Head of caudate nucleus (tissue), 42 donors: ENCODE measurements around the gene SH2D7.
"Not testable (repeated sequence)": the region's sequence is repeated elsewhere in the genome, so short reads cannot be mapped to it uniquely, and the experiment has no call there.

Source experiments
- DNase-seq, 42 donors: peaks; one replicate each; pipeline versions ENCODE4 v3.0.0 to v3.0.0-alpha.2; 2020 to 2021; ENCODE audit warnings: mixed read lengths in 7 of 42
- intact Hi-C: fragments of 100-400 bp; cut with DNase I; formaldehyde crosslinking; loops from one replicate; pipeline ENCODE4 v1.15.0; 2022

The SH2D7 gene

DNA sequence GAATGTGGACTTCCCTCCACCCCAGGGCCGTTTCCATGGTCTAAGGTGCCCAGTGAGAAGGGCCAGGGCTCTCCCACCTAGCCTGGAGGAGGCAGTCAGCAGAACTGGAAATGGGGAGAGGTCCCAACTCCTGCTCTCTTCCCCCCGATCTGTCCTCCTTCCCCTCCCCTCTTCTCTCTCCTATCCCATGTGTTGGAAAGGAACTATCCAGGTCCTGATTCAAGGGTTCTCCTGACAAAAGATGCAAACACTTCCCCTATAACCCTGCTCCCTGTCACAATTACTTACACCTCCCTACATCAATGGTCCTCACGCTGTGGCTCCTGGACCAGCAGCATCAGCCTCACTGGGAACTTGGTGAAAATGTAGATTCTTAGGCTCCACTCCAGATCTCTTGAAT is 32.9 kb downstream of the SH2D7 start:
- no peak for DNase-seq
- intact Hi-C loops = no loop called here

DNA sequence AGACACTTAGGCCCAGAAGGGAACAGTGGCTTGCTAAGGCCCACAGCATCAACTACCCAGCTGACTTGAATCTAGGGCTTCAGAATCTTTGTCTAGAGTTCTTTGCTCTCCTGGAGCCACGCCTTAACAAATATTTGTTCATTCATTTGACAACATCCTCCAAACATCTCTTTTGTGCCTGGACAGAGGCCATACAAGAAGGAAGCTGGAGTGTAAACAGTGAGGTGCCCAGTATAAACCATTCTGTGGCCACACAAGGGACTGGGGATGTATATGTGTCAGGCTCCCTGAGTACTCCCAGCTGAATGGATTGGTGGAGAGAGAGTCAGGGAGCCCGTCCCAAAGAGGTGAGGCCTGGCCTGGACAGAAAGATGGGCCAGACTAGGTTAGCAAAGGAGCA is 35.5 kb downstream of the SH2D7 start:
- DNase-seq = no peak
- intact Hi-C loops = no loop called here

DNA sequence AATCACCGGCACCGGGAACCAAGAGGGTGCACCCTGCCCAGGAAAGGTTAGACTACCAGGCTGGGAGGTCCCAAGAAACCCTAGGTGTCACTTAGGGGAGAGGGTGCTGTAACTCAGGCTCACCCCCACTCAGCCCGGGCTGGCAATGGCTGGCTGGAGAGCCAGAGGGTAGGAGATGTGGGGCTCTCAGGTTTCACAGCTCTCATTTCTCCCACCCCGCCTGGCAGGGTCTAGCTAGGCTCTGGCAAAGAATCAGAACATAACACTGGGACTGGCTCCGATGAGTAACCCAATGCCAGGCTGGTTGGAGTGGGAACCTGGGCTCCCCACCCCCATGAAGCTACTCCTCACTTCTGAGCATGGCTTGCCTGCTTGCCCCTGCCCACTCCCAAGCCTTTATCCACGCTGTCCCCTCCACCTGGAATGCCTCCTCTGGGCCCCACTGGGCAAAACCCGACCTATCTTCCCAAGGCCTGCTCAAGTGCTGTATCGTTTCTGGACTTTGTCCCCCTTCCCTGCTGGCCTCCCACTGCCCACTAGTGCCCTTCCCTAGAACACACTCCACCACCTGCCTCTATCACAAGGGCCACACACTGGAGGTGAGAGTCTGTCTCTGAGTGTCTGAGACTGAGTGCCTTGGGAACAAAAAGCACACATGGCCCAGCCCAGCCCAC is 36.9 kb downstream of the SH2D7 start:
- DNase-seq = peak in 4 of 42 donors; percentile 10 to 58 (median 22)
- intact Hi-C loops = no loop called here

DNA sequence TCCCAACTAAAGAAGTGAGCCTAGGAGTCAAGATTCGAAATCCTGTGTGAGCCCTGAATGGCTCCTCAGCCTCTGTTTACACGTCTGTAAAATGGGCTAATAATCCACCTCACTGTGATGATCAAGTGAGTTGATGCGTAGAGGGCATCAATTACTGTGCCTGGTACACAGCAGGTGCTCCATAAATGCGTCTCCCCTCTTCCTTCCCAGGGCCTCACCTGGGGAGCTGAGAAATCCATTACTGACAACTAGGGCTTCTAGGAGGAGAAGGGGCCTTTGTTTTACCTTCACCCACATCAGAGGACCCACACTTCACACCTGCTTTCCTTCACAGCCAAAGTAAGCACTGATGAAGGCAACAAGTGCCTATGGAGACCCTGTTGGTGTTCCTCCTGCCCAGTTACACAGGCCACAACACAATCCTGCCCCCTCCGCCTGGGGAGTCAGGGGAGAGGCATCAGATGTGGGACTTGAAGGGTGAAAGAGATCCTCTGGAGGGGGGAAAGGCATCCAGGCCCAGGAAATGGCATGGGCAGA is 37.5 kb downstream of the SH2D7 start:
- intact Hi-C loops = no loop called here
- DNase-seq = no peak

DNA sequence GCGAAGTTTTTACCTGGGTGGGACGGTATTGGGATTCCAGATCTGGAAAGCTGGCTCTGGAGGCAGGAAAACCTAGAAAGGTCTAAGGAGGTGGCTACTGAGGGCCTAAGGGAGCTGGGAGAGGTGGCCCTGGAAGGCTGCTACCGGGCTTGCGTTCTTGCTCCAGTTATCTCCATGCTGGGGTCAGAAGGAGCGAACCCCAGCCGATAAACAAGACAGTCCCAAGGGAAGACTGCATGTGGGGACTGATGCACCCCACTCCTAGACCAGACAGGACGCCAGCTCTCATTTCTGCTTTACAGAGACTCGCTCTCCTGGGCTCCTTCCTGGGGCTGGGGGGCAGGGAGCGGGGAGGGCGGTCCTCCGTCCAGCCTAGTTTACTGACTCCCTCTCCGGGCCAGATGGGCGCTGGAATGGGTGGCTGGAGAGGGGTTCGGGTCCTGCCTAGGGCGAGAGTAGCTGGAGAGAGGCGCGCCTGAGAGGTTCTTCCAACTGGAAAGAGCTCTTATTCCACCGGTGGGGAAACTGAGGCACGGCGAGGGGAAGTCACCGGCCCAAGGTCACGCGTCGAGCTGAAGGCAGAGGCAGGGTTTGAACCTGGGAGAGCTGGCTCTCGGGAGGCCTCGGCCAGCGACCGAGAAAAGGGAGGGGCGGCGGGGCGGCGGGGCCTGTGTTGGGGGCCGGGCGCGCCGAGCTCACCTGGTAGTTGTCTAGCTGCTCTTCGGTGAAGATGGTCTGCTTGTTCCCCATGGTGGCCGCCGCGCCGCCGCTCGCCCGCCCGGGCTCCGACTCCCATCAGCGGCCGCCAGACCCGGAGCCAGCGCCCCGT is 38.3 kb downstream of the SH2D7 start:
- peak in 5 of 42 donors; percentile 6 to 51 (median 10) for DNase-seq
- intact Hi-C loops = no loop called here

DNA sequence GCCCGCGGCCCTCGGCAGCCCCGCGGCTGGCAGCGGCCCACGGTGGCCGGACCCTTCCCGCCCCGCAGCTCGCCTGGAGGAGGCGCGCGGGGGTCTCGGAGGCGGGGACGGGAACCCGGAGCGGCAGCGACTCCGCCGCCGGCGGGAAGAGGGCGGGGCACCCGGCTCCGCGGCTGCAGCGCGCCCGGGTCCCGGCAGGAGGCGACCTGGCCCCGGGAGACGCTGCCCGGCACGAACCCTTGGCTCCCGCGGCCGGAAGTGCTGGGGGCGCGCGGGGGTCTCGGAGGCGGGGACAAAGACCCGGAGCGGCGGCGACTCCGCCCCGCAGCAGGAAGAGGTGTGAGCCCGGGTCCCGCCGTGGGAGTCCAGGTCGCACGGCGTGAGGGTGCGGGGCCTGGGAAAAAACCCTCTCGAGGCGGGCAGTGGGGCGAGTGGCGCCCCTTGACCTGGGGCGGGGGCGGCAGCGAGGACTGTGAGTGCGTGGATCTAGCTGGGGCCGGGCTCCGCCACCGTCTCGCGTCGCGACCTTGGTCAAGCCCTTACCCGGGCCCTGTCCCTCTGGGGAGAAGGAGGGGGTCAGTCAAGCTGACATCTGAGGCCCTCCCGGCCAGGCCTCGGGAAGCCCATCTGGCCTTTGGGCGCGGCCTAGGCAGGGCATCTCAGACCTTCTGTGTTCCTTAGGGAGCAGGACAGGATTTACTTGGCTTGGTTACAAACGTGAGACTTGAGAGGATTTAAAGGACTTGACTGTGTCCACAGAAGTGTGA is 39.1 kb downstream of the SH2D7 start, which contains the start of gene CIB2:
TSS of gene CIB2 (minus strand) at position 151 of the 767 bp plus-strand sequence. CDS start 230 bp downstream, outside the sequence.
- peak in 41 of 42 donors; percentile 24 to 84 (median 69) for DNase-seq
- intact Hi-C loops = no loop called here

DNA sequence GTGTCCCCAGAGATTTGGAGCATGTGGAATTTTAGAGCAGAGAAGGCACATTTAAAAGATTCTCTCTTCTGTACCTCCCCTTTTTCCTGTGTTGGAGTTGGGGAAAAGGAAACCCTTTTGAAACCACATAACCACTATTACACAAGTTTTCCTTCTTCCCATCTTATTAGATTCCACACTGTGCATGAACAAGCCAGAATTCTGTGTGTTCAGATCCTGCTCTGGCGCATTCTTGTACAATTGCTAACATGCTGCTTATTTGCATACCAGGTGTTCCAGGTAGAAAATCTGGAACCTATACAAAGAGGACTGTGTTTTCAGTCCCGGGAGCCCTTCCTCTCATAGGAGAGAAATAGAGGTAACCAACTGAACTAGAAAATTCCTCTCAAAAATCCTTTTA is 41.4 kb downstream of the SH2D7 start:
- no peak for DNase-seq
- intact Hi-C loops = no loop called here

DNA sequence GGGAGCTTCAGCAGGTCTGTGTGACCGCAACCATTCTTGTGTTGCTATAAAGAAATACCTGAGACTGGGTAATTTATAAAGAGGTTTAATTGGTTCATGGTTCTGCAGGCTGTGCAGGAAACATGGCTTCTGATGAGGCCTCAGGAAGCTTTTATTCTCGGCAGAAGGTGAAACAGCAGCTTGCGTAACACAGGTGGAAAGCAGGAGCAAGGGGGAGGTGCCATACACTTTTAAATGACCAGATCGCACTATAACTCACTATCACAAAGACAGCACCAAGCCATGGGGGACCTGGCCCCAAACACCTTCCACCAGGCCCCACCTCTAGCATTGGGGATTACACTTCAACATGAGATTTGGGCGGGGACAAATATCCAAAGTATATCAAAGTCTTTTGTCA is 47.2 kb downstream of the SH2D7 start:
- DNase-seq = peak in 1 of 42 donors; percentile 2
- intact Hi-C loops = no loop called here

DNA sequence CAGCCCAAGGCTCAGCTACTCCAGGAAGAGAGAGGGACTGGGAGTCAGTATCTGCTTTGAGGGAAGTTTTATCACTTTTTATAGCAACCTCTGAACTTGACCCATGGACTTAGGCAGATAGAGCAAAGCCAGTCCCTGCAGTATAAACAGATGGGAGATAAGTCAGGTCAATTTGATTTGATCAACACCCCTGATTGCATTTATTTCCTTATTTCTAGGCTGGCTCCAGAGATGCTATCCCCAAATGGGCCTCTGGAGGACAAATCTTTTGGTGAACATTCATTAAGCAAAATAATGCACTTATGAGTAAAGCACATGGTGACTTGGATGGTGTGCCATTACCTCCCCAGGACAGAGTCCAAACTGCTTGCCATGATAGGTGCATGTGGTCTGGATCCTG is 47.9 kb downstream of the SH2D7 start:
- intact Hi-C loops = no loop called here
- DNase-seq = no peak

DNA sequence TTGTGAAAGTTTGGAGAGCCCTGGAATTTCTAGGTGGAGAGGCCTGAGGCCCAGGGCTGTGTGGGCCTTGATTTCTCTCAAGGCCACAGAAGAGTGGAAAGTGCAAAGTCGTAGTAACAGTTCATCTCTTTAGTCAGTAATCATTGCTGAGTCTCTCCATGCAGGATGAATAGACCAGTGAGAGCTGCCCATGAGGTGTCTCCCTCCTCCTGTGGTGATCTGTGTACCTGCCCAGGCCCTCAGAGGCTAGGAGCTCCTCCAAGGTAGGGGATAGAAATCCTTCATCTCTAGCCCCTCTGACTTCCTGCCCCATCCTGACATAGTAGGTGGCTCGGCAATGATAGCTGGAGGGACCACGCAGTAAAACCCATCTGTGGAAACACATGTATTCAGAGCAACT is 50.0 kb downstream of the SH2D7 start:
- DNase-seq = no peak
- intact Hi-C loops = no loop called here

DNA sequence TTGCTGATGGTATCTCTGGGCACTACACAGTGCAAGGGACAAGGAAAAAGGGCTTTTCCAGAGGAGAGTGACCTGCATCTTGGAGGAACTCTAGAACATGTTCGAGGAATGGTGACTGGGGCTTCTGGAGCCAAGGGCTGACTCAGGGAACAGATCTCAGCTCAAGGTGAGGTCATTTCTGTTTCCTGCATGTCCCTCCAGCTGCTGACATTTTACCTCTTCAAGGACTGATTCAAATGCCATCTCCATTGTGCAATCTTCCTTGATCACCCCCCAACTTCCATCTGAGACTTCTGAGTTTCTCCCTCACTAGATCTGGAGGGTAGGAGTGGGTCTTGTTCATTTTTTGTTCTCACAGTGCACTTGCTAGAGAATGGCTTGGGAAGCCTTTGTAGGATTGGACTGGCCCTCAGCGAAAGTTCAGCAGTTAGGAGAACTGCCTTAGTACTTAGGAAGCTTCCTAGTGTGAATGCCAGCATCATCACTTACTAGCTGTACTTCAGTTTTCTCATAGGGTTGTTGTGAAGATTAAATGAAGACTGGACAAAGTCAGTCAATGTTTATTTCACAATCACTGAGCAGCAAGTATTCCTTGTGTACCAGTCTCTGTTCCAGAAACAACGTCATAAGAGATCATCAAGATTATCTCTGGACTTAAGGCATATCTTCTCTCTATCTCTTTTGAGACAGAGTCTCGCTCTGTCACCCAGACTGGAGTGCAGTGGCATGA is 54.2 kb downstream of the SH2D7 start:
- DNase-seq = peak in 1 of 42 donors; percentile 9
- intact Hi-C loops = no loop called here

DNA sequence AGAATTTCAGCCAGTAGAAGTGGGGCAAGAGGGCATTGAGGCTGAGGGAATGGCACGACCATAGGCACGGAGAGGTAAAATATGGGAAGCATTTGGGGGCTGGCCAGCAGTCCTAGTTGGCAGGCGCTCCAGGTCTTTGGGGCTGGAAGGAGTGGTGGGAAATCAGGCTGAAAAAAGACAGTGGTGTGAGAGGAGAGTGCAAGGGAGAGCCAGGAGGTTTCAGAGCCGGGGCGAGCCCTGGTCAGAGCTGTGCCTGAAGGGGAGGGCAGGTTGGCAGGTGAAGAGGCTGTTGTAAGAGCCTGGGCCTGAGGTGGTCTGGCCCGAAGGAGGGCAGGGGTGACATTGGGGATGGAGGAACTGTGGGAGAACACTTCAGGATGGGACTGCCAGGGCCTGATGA is 55.2 kb downstream of the SH2D7 start:
- intact Hi-C loops = no loop called here
- DNase-seq = peak in 1 of 42 donors; percentile 26

DNA sequence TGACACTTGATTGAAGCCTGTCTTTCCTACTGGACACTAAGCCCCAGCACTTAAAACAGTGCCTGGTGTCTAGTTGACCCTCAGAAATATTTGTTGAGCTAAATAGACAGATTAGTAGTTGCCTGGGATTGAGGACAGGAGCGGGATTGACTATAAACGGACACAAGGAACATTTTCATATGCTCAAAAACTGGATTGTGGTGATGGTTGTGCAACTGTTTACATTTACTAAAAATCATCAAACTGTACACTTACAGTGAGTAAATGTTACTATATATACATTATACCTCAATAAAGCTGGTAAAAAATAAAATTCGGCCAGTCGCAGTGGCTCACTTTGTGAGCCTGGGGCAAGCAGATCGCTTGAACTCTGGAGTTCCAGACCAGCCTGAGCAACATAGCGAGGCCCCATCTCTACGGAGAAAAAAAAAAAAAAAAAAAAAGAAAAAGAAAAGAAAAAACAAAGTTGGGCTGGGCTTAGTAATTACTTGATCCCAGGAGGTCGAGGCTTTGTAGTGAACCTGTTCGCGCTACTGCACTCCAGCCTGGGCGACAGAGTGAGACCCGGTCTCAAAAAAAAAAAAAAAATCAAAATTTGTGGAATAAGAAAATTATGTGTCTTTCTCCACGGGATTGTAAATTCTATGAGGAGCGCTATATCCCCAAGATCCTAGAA is 56.2 kb downstream of the SH2D7 start:
- peak in 2 of 42 donors; percentile 34 to 38 for DNase-seq
- intact Hi-C loops = no loop called here

DNA sequence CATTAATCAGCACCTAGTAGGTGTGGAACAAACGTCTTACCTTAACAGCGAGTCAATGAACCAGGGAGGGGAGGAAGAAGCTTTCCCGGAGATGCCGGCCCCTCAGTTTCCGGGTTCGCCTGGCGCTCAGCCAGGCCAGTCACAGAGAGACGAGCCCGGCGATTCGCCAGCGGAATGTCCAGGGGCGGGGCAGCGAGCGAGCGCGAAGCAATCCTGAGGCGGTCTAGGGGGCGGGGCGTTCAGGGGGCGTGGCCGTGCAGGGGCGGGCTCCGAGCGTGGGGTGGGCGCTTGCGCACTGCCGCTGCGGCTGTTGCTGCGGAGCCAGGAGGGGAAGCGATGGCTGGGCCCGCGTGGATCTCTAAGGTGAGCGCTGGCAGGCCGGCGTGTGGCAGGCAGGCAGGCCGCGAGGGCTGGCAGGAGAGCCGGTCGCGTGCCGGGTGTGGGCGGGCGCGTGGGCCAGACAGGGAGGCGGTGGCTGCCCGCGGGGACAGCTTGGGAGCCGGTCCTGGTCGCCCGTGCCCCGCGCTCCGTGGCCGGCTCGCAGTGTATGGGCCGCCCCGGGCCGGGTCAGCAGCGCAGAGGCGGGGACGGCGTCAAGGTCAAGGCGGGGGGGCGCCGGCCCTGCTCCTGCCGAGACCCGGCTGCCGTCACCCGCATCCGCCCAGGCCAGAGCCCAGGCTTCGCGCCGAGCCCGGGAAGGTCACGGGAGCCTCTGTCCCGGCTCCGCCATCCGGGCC is 56.9 kb downstream of the SH2D7 start, which contains the start of gene IDH3A:
TSS of gene IDH3A (plus strand) at position 295 of the 737 bp plus-strand sequence. CDS start at position 337, 42 bp downstream.
- intact Hi-C loops = no loop called here
- DNase-seq = peak; percentile 98 to 100 (median 100)

DNA sequence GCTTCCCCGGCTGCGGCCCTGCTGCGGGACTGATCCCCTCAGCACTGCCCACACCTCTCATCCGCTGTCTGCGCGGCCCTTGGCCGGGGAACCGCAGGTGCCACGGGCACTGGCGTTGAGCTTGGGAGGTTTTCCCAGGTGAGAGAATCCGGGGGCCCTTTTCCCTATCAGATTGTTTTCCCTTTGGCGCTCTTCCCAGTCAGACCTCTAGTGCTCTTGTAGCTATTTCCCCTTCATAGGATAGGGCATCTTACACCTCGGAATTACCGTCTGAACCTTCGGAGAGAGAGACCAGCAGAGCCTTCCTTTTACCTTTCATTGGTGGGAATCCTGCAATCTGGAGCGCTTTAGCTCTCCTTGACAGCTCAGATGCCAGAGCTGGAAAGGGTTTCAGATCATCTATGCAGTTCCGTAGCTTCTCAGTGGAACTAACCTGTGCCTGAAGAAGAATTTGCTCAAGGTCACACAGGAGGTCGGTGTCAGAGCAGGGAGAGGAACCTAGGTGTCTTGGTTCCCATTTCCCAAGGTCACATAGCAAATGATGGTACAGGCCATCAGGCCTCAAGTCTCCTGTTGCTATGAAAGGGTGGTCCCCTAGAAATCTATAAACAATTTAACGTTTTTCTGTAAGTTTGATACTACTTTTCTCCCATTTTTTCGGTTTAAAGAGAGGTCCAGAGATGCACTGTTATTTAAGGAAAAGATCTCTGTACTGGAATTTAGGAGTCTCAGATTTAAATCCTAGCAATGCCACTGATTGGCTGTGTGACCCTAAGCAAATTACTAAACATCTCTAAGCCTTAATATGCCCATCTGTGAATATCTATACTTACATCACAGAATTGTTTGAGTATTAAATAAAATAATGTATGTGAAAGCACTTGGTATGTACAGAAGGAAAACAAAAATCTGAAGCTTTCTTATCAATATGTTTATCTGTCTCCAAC is 57.7 kb downstream of the SH2D7 start:
- DNase-seq = peak in 2 of 42 donors; percentile 25 to 26
- intact Hi-C loops = no loop called here

DNA sequence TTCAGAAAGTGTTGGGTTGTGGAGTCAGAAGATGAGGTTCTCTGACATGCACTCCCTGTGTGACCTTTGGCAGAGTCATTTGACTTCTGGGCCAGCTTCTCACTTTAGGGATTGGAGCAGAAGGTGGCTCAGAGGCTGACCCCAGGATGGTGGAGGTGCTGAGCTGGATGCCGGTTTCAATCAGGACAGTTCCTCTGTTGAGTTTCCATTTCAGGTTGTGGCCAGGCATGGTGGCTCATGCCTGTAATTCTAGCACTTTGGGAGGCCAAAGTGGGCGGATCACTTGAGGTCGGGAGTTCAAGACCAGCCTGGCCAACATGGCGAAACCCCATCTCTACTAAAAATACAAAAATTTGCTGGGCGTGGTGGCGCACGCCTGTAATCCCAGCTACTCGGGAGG is 58.7 kb downstream of the SH2D7 start:
- DNase-seq = peak in 1 of 42 donors; percentile 27
- intact Hi-C loops = not testable (repeated sequence)
